GM12865 (cell line): ENCODE measurements around the gene ZNF226.
"Not testable (repeated sequence)": the region's sequence is repeated elsewhere in the genome, so short reads cannot be mapped to it uniquely, and the experiment has no call there.

Experiments
- DNase-seq: peaks from one replicate; pipeline ENCODE4 v3.0.0; 2010; ENCODE audit warnings: low read depth
- H3K4me3 ChIP-seq: 2 replicates; pipeline ENCODE4 v1.5.1; 2011; ENCODE audit warnings: mild to moderate bottlenecking, low read depth, low read length, control low read depth
- TF ChIP-seq, protein P1 (sequence below): IDR thresholded peaks from 2 replicates; pipeline ENCODE4 v1.5.1; 2011; ENCODE audit warnings: low read length, control low read depth, low read depth, inconsistent platforms; ENCODE audit not compliant: insufficient read depth; ENCODE audit errors: missing control alignments

The ZNF226 gene

DNA sequence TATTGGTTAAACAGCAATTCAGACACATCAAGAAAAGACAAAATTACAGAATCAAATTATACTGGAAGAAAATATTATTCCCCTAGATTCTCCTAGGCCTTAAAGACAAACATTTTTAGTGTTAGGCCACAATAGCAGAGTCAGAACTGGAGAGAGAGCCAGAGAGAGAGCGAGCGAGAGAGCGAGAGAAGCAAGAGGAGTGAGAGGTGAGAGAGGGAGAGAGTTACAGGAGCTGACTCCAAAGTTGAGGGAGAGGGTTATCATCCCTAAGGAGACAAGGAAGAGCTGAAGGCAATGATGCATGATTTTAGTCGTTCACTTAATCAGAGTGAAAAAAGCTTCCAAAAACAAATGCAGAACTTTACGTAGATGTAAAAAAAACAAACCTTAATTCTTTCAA lies 27.2 kb downstream of the ZNF226 start:
- TF ChIP-seq, protein P1, sequence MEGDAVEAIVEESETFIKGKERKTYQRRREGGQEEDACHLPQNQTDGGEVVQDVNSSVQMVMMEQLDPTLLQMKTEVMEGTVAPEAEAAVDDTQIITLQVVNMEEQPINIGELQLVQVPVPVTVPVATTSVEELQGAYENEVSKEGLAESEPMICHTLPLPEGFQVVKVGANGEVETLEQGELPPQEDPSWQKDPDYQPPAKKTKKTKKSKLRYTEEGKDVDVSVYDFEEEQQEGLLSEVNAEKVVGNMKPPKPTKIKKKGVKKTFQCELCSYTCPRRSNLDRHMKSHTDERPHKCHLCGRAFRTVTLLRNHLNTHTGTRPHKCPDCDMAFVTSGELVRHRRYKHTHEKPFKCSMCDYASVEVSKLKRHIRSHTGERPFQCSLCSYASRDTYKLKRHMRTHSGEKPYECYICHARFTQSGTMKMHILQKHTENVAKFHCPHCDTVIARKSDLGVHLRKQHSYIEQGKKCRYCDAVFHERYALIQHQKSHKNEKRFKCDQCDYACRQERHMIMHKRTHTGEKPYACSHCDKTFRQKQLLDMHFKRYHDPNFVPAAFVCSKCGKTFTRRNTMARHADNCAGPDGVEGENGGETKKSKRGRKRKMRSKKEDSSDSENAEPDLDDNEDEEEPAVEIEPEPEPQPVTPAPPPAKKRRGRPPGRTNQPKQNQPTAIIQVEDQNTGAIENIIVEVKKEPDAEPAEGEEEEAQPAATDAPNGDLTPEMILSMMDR = no peak
- no peak for DNase-seq
- H3K4me3 ChIP-seq = no peak overlapping the region

DNA sequence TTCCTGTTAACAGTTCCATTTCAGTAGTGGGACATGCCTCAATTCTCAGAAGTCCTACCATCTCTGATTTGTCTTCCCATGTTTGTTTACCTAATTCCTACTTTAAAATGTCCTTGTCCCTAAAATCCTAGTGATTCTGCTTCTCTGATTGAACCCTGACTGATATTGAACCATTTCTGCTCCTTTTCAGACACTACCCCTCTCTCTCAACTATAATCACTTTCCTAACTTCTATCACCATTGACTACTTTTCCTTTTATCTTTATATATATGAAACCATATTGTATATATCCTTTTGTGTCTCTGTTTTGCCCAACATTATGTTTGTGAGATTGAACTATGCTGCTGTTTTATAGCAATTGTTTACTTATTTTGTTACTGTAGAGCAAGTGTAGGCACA lies 31.9 kb downstream of the ZNF226 start:
- DNase-seq = no peak
- no peak overlapping the region for H3K4me3 ChIP-seq
- TF ChIP-seq, protein P1 = no peak

DNA sequence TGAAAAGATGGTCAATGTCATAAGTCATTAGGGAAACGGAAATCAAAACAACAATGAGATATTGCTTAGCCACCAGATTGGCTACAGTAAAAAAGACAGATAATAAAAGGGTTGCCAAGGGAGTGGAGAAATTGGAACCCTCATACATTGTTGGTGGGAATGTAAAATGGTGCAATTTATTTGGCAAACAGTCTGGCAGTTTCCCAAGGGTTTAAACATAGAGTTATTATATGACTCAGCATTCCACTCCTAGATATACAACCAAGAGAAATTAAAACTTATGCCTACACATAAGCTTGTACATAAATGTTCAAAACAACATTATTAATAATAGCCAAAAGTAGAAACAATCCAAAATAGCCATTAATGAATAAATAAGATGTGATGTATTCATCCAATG lies 37.6 kb downstream of the ZNF226 start:
- TF ChIP-seq, protein P1 = no peak
- no peak overlapping the region for H3K4me3 ChIP-seq
- DNase-seq = no peak

DNA sequence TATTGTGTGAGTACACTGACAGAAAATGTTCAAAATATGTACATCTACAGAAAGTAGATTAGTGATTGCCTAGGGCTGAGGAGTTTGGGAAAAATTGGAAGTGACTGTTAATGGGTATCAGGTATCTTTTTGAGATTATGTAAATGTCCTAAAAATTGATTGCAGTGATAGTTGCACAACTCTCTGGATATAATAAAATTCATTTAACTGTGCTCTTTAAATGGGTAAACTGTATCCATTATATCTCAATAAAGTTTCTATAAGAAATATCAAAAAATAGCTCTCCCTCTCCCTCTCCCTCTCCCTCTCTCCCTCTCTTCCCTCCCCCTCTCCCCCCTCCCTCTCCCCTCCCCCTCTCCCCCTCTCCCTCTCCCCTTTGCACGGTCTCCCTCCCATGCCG lies 38.1 kb downstream of the ZNF226 start:
- H3K4me3 ChIP-seq = no peak overlapping the region

DNA sequence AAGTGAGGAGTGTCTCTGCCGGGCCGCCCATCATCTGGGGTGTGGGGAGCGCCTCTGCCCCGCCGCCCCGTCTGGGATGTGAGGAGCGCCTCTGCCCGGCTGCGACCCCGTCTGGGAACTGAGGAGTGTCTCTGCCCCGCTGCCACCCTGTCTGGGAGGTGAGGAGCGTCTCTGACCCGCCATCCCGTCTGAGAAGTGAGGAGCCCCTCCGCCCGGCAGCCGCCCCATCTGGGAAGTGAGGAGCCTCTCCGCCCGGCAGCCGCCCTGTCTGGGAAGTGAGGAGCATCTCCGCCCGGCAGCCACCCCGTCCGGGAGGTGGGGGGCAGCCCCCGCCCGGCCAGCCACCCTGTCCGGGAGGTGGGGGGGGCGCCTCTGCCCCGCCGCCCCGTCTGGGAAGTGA lies 39.0 kb downstream of the ZNF226 start:
- not testable (repeated sequence) for DNase-seq, H3K4me3 ChIP-seq

More for the DNA sequence above, 38.1 kb downstream of the ZNF226 start:
- no peak for DNase-seq
- TF ChIP-seq, protein P1 = no peak

DNA sequence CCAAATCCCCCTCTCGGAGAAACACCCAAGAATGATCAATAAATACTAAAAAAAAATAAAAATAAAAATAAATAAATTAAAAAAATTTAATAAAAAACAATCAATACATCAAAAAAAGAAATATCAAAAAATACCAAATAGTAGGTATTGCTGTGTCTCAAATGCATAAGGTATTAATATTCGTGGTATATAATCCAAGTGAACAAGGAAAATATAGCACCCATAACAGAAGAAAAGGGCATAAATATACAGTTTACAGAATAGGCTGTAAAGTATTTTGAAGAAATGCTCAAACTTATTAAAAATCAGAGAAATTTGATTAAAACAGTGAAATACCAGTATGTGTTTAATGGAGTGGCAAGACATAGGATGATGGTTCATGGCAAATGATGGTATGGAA lies 39.9 kb downstream of the ZNF226 start:
- H3K4me3 ChIP-seq = no peak overlapping the region
- no peak for DNase-seq
- TF ChIP-seq, protein P1 = no peak

DNA sequence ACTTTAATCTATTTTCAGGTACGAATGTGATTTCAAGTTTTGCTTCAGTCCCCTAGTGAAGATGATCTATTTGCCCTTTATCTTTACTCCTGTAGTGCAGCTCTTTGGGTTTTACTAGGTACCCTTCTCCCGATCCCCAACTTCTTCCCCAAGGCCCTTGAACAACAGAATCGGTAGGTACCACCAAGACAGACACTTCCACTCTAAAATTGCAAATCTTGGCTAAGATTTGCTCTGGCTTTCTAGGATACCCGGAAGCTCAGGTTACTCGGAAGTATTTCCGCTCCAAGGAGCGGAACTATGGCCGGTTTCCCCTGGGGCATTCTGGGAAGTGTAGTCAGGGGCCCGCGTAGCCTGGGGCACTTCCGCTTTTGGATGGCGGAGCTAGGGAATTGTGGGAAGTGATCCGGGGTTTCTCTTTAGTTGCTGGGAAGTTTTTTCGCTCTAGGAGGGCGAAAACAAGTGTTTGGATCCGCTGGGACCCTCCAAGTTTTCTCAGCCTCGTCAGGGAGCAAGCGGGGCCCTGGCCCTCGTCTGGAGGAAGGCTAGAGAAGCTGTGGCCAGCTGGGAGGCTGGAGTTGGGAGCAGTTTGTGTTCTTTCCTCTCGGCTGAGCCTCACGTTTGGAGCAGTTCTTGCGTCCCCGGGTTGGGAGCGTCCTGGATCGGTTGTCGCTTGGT lies 42.4 kb downstream of the ZNF226 start:
- peak overlapping the region; percentile 87 for H3K4me3 ChIP-seq
- TF ChIP-seq, protein P1 = no peak
- peak; percentile 94 for DNase-seq
